Epithelial cell of proximal tubule (primary cell): ENCODE data around the gene FZD4. TPM values are rescaled to one million over a fixed set of nuclear protein-coding genes. Genes with fewer than 3 reads are reported as not detected.
"Not testable (repeated sequence)": the region's sequence is repeated elsewhere in the genome, so short reads cannot be mapped to it uniquely, and the experiment has no call there.

ENCODE experiments used
- DNase-seq: peaks from one replicate; pipeline ENCODE4 v3.0.0-alpha.2; 2011; ENCODE audit warnings: low read depth
- H3K4me3 ChIP-seq: 2 replicates; pipeline ENCODE4 v1.5.1; 2011; ENCODE audit warnings: low read depth, mild to moderate bottlenecking, low read length
- total RNA-seq: library from RNA; depleted of rRNA; stranded (reverse); fragments of >200 nt; gene quantifications from 2 replicates; pipeline ENCODE4 v1.2.3, GENCODE V29; 2015
- TF ChIP-seq, protein P1 (sequence below): conservative IDR thresholded peaks from 2 replicates; pipeline ENCODE4 v1.5.1; 2012; ENCODE audit warnings: low read depth, mild to moderate bottlenecking, low read length

FZD4 gene
- total RNA-seq: 3.2 and 4.7 TPM in 2 replicates

DNA sequence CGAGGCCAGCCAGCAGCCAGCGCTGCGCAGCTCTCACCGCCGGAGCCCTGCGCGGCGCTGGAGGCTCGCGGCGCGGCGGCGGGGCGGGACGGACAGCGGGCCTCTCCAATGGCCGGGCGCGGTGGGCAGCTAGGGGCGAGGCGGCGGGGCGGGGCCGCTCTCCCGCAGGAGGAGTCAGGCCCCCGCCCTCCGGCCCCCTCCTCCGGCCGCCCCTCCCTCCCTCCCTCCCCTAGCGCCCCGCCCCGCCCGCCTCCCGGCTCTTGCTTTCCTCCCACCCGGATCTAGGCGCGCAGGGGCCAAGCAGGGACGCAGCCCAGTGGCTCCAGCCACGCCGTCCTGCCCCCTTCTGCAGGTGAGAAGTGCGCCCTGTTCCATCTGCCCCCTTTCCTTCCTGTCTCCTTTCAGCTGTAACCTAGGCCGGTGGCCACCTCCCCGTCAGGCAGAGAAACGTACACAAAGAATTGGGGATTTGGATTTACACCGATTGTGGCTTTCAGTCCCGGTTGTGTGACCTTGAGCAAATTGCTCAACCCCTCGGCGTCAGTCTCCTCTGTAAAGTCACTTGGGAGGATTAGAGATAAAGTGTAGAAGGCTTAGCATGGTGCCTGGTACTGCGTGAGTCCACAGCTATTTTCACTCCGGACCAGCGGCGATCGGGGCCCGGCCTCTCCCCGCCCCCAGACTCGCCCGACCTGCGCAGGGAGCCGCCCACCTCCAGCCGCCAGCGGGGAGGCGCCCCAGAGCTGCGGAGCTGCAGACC, at the start of gene FZD4:
Gene FZD4, minus strand, starts transcription at position 35 of the 760 bp plus-strand sequence. CDS start 310 bp downstream, outside the sequence.
- TF ChIP-seq, protein P1, sequence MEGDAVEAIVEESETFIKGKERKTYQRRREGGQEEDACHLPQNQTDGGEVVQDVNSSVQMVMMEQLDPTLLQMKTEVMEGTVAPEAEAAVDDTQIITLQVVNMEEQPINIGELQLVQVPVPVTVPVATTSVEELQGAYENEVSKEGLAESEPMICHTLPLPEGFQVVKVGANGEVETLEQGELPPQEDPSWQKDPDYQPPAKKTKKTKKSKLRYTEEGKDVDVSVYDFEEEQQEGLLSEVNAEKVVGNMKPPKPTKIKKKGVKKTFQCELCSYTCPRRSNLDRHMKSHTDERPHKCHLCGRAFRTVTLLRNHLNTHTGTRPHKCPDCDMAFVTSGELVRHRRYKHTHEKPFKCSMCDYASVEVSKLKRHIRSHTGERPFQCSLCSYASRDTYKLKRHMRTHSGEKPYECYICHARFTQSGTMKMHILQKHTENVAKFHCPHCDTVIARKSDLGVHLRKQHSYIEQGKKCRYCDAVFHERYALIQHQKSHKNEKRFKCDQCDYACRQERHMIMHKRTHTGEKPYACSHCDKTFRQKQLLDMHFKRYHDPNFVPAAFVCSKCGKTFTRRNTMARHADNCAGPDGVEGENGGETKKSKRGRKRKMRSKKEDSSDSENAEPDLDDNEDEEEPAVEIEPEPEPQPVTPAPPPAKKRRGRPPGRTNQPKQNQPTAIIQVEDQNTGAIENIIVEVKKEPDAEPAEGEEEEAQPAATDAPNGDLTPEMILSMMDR: peak; percentile 39
- DNase-seq: no peak
- H3K4me3 ChIP-seq: peak within 1 kb of the TSS; percentile 80

DNA sequence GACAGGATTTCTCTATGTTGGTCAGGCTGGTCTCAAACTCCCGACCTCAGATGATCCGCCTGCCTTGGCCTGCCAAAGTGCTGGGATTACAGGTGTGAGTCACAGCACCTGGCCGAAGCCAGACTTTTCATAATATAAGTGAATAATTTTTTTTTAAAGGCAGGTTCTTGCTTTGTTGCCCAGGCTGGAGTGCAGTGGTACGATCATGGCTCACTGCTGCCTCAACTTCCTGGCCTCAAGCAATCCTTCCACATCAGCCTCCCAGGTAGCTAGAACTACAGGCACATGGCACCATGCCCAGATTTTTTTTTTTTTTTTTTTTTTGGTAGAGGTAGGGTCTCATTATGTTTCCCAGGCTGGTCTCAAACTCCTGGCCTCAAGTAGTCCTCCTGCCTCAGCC, 49.1 kb upstream of the FZD4 start:
- H3K4me3 ChIP-seq, DNase-seq: not testable (repeated sequence)

- TF ChIP-seq, protein P1: no peak
- H3K4me3 ChIP-seq: no peak overlapping the region
- DNase-seq: no peak
Observed at GRCh38 chr11:87002918-87003317, 47.7 kb upstream of the FZD4 start.

GRCh38 chr11:86999859-87000753, 44.9 kb upstream of the FZD4 start:
- H3K4me3 ChIP-seq: no peak overlapping the region
- TF ChIP-seq, protein P1: no peak
- DNase-seq: no peak

- no peak overlapping the region for H3K4me3 ChIP-seq
- TF ChIP-seq, protein P1: no peak
- DNase-seq: no peak
Observed at GRCh38 chr11:86999388-86999787, 44.2 kb upstream of the FZD4 start.

DNA sequence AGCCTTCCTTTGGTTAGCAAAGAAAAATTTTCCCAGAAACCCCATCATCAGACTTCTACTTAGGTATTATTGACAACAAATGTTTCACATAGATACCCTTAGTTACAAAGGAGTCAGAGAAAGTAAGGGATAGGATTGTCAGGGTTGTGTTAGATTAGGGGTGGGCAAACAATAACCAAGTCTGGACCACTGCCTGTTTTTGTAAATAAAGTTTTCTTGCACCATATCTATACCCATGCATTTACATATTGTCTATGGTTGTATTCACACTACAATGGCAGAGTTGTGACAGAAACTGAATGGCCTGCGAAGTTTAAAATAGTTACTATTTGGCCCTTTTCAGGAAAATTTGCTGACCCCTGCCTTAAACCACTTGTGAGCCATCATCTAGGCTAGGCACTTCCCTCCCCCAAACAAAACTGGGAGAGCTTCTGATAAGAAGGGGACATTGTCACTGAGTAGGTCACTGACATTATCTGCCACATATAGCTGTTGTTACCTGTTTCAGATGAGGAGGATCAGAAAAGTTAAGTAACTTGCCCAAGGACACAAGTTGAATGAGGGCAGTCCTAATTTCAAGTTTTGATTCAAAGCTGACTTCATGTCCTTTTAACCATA, 41.9 kb upstream of the FZD4 start:
- no peak overlapping the region for H3K4me3 ChIP-seq
- TF ChIP-seq, protein P1: no peak
- DNase-seq: no peak

DNA sequence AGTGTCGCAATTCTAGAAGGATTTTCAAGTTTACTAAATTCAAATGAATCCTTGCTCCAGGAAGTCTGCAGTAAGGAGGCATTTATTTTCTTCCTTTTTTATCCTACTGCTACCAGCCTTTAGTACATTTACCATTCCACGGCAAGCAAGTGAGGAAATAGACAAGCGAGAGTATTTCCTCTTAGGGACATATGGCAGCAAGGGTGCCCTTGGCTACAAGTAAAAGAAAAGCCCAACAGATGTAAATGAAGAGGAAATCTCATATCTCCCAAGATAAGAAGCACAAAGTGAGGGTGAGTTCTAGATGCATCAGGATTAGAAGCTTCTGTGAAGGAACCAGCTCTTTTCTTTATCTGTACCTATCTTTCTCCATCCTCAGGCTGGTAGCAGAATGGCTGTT, 37.8 kb upstream of the FZD4 start:
- DNase-seq: no peak
- H3K4me3 ChIP-seq: no peak overlapping the region
- TF ChIP-seq, protein P1: no peak

DNA sequence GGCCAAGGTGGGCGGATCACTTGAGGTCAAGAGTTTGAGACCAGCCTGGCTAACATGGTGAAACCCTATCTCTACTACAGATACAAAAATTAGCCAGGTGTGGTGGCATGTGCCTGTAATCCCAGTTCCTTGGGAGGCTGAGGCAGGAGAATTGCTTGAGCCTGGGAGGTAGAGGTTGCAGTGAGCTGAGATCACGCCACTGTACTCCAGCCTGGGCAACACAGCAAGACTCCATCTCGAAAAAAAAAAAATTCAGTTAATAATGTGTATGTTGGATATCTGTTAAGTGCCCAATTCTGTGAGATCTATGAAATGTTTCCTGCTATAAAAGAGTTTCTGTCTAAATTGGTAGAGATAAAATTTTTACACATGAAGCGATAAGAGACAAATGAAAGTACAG, 37.1 kb upstream of the FZD4 start:
- DNase-seq, H3K4me3 ChIP-seq: not testable (repeated sequence)
